B cell (primary cell): ENCODE measurements around the gene LRRD1. TPM values are rescaled to one million over a fixed set of nuclear protein-coding genes. Genes with fewer than 3 reads are reported as not detected.

ENCODE experiments used
- ATAC-seq: fragments of 200-7000 bp; cut with Tn5 transposase; one replicate; pipeline ENCODE4 v1.10.0; 2021; ENCODE audit warnings: low read depth, mild to moderate bottlenecking, moderate number of reproducible peaks, moderate library complexity
- CTCF ChIA-PET: fragments of 350-600 bp; sonication (Branson Sonifier 250); formaldehyde crosslinking; loops from one replicate; lab custom pipeline; 2021; ENCODE audit warnings: antibody characterized with exemption, inconsistent platforms; lab: Charles Lee
- POLR2A ChIA-PET: fragments of 350-600 bp; sonication (Branson Sonifier 250); formaldehyde crosslinking; loops from one replicate; lab custom pipeline; 2021; ENCODE audit warnings: antibody characterized with exemption; lab: Charles Lee
- DNase-seq: peaks from one replicate; pipeline ENCODE4 v3.0.0; 2013
- H2AFZ ChIP-seq: 2 replicates; pipeline ENCODE4 v1.6.1; 2012; ENCODE audit warnings: mild to moderate bottlenecking, low read depth, low read length; ENCODE audit not compliant: insufficient read depth, poor library complexity, severe bottlenecking
- H3K27ac ChIP-seq, 2 donors: 1 replicate in 1 of 2; 2 replicates in 1 of 2; pipeline ENCODE4 v1.5.1; 2012 to 2013; ENCODE audit warnings: low read length in 2 of 2, mild to moderate bottlenecking in 2 of 2, moderate library complexity in 1 of 2
- H3K27me3 ChIP-seq, 4 experiments: fragments of 200-600 bp in 1 of 4; sonication (generic) in 1 of 4; replicated peaks in 1 of 4; 1 replicate in 2 of 4; 2 replicates in 2 of 4; pipeline versions ENCODE4 v1.6.1 to v1.7.0; 2013 to 2016; ENCODE audit warnings: low read length in 3 of 4, mild to moderate bottlenecking in 2 of 4, mixed read lengths in 1 of 4, moderate library complexity in 1 of 4; ENCODE audit not compliant: insufficient read depth in 4 of 4, control insufficient read depth in 3 of 4; ENCODE audit errors: control extremely low read depth in 1 of 4
- H3K36me3 ChIP-seq, 2 experiments: replicated peaks in 1 of 2; 1 replicate in 1 of 2; 2 replicates in 1 of 2; pipeline versions ENCODE4 v1.6.1 to v1.7.1; 2013; ENCODE audit warnings: low read length in 1 of 2; ENCODE audit not compliant: insufficient read depth in 2 of 2, control insufficient read depth in 1 of 2; ENCODE audit errors: control extremely low read depth in 1 of 2, extremely low read depth in 1 of 2
- H3K4me1 ChIP-seq, 2 donors: fragments of 200-600 bp in 1 of 2; sonication (generic) in 1 of 2; 1 replicate in 1 of 2; 2 replicates in 1 of 2; pipeline versions ENCODE4 v1.5.1 to v1.6.1; 2013 to 2017; ENCODE audit warnings: low read length in 2 of 2; ENCODE audit not compliant: control insufficient read depth in 2 of 2, insufficient read depth in 2 of 2
- H3K4me2 ChIP-seq: replicated peaks from 2 replicates; pipeline ENCODE3; 2012; ENCODE audit warnings: mild to moderate bottlenecking, low read depth, low read length; ENCODE audit not compliant: poor library complexity, severe bottlenecking
- H3K4me3 ChIP-seq, 5 experiments: fragments of 200-600 bp in 1 of 5; sonication (generic) in 1 of 5; 1 replicate in 3 of 5; 2 replicates in 2 of 5; pipeline versions ENCODE4 v1.5.1 to v1.7.0; 2011 to 2016; ENCODE audit warnings: low read length in 4 of 5, mild to moderate bottlenecking in 4 of 5, low read depth in 2 of 5, control low read depth in 1 of 5, moderate library complexity in 1 of 5; ENCODE audit not compliant: insufficient read depth in 1 of 5; ENCODE audit errors: control extremely low read depth in 1 of 5, extremely low read depth in 1 of 5
- H3K79me2 ChIP-seq: fragments of 200-600 bp; sonication (generic); one replicate; pipeline ENCODE4 v1.6.0; 2016; ENCODE audit warnings: low read length; ENCODE audit not compliant: control insufficient read depth, insufficient read depth
- H3K9ac ChIP-seq: fragments of 200-600 bp; sonication (generic); 2 replicates; pipeline ENCODE4 v1.6.1; 2017; ENCODE audit warnings: mild to moderate bottlenecking, low read length, moderate library complexity
- H3K9me3 ChIP-seq, 3 donors: one replicate each; pipeline versions ENCODE4 v1.6.1 to v1.7.1; 2013; ENCODE audit warnings: low read length in 2 of 3; ENCODE audit not compliant: control insufficient read depth in 2 of 3, insufficient read depth in 1 of 3; ENCODE audit errors: control extremely low read depth in 1 of 3
- H4K20me1 ChIP-seq: 2 replicates; pipeline ENCODE4 v1.6.0; 2012; ENCODE audit warnings: mild to moderate bottlenecking, low read length; ENCODE audit not compliant: insufficient read depth, control insufficient read depth, poor library complexity, severe bottlenecking
- H3K27ac Mint-ChIP-seq: one replicate; pipeline ENCODE4 v1.8.0; 2021; ENCODE audit warnings: mixed read lengths
- H3K27me3 Mint-ChIP-seq: one replicate; pipeline ENCODE4 v1.8.0; 2021; ENCODE audit warnings: mixed read lengths
- H3K4me1 Mint-ChIP-seq: one replicate; pipeline ENCODE4 v1.8.0; 2021; ENCODE audit warnings: mixed read lengths
- H3K4me3 Mint-ChIP-seq: one replicate; pipeline ENCODE4 v1.8.0; 2021; ENCODE audit warnings: mixed read lengths
- H3K9me3 Mint-ChIP-seq: one replicate; pipeline ENCODE4 v1.8.0; 2022; ENCODE audit warnings: mixed read lengths; ENCODE audit not compliant: insufficient read depth
- CTCF ChIP-seq: fragments of 200-600 bp; IDR thresholded peaks from one replicate; pipeline ENCODE4 v1.8.0; 2022; ENCODE audit warnings: antibody characterized with exemption, mild to moderate bottlenecking
- EZH2 ChIP-seq: IDR thresholded peaks from 2 replicates; pipeline ENCODE4 v1.6.1; 2012; ENCODE audit warnings: borderline replicate concordance, low read depth, mild to moderate bottlenecking, moderate library complexity, low read length; ENCODE audit not compliant: insufficient read depth, poor library complexity, severe bottlenecking
- WGBS: methylation state at CpG from one replicate; pipeline ENCODE4 v1.1.5; 2013; ENCODE audit warnings: missing lambda C conversion rate; ENCODE audit not compliant: insufficient coverage; 5-methylcytosine and 5-hydroxymethylcytosine counted together
- intact Hi-C: fragments of 100-400 bp; cut with micrococcal nuclease; formaldehyde crosslinking; loops from one replicate; pipeline ENCODE4 v1.10.0; 2022
- polyA plus RNA-seq: library from polyadenylated mRNA; depleted of rRNA; stranded (reverse); fragments of >200 nt; gene quantifications from 2 replicates; pipeline ENCODE4 v1.2.3, GENCODE V29; 2012
- total RNA-seq, 2 donors: library from RNA; stranded (reverse); fragments of 120-200 nt in 1 of 2; gene quantifications; 1 replicate in 1 of 2; 2 replicates in 1 of 2; pipeline versions ENCODE4 v1.2.3 to v1.2.4, GENCODE V29; 2013 to 2022

Gene LRRD1
- total and polyA plus RNA-seq, 2 donors (not counting 1 experiment from before 2014, with no cell fraction given): 0.03 to 0.17 TPM

GRCh38 chr7:92131093-92131492, 47.8 kb downstream of the LRRD1 start:
- H3K9me3 Mint-ChIP-seq: no peaks in the 10 kb centered on the region
- DNase-seq (no peak), ATAC-seq (no peak)
- Histone ChIP-seq H3K79me2 (peaks cover 54% of the 10 kb centered on the region), H3K9me3 (no peaks in the 10 kb centered on the region), H3K4me3 (no peak overlapping the region), H3K27ac (no peak overlapping the region), H3K36me3 (peaks cover 2 to 11% of the 10 kb centered on the region in 2 experiments), H4K20me1 (peaks cover 4% of the 10 kb centered on the region), H3K4me2 (no peak overlapping the region), H3K4me1 (peaks cover 18 to 27% of the 10 kb centered on the region in 2 donors), H2AFZ (no peak overlapping the region), H3K27me3 (no peaks in the 10 kb centered on the region), H3K9ac (no peak overlapping the region)
- H3K4me1 Mint-ChIP-seq: peaks cover 39% of the 10 kb centered on the region
- no peak for TF ChIP-seq EZH2
- H3K27me3 Mint-ChIP-seq: no peaks in the 10 kb centered on the region
- CTCF ChIA-PET: interaction anchor here (1.0 kb wide), 1 partner anchor 397 kb away, joined by 4 read pairs; the partner anchor contains the start of genes PEX1 and RBM48
- no peak overlapping the region for H3K27ac Mint-ChIP-seq
- peak overlapping the region; percentile 10 for H3K4me3 Mint-ChIP-seq
- WGBS: 89% methylated on average over 5 of the region's 5 CpGs
- POLR2A ChIA-PET: no interaction called here
- intact Hi-C loops: loop anchor here (5.0 to 10.0 kb wide), 2 partner anchors 706 to 984 kb away; partner anchors contain the start of genes CDK6 and SAMD9

GRCh38 chr7:92121681-92122080, 57.3 kb downstream of the LRRD1 start:
- no peak overlapping the region for H3K4me3 ChIP-seq
- peaks cover 30% of the 10 kb centered on the region for H3K79me2 ChIP-seq
- H3K9ac ChIP-seq: no peak overlapping the region
- Mint-ChIP-seq H3K9me3 (no peaks in the 10 kb centered on the region), H3K27ac (no peak overlapping the region), H3K4me3 (no peak overlapping the region), H3K27me3 (no peaks in the 10 kb centered on the region), H3K4me1 (peaks cover 7% of the 10 kb centered on the region)
- peaks cover 17 to 36% of the 10 kb centered on the region in 2 experiments for H3K36me3 ChIP-seq
- no peak for ATAC-seq
- no peak overlapping the region for H2AFZ ChIP-seq
- CTCF ChIA-PET: no interaction called here
- no peak for DNase-seq
- no peaks in the 10 kb centered on the region for H3K27me3 ChIP-seq
- H4K20me1 ChIP-seq: no peaks in the 10 kb centered on the region
- H3K4me2 ChIP-seq: no peak overlapping the region
- TF ChIP-seq EZH2: no peak
- no peak for TF ChIP-seq CTCF
- POLR2A ChIA-PET: no interaction called here
- H3K9me3 ChIP-seq: no peaks in the 10 kb centered on the region
- no peaks in the 10 kb centered on the region for H3K4me1 ChIP-seq
- intact Hi-C loops: no loop called here
- H3K27ac ChIP-seq: no peak overlapping the region
